IMR-90 (cell line): ENCODE data around the gene ETFA. TPM values are rescaled to one million over a fixed set of nuclear protein-coding genes. Genes with fewer than 3 reads are reported as not detected.

ENCODE experiments used
- ATAC-seq: fragments of 200-7000 bp; cut with Tn5 transposase; 2 replicates; pipeline ENCODE4 v1.9.1; 2020; ENCODE audit warnings: low read depth, mild to moderate bottlenecking, moderate library complexity
- BruUV-seq: library from RNA; stranded (reverse); fragments of 400-500 nt; replicated peaks from 2 replicates; lab custom pipeline; 2021; lab: Mats Ljungman, UMichigan
- CTCF ChIA-PET: fragments of 300-600 bp; formaldehyde crosslinking; extraction: SDS; loops from one replicate; lab custom pipeline; 2021; ENCODE audit warnings: antibody characterized with exemption; lab: Yijun Ruan, JAX
- POLR2A ChIA-PET: fragments of 300-600 bp; sonication (Branson Sonifier 250); formaldehyde crosslinking; loops from one replicate; lab custom pipeline; 2022; ENCODE audit warnings: antibody characterized with exemption; ENCODE audit not compliant: unreplicated experiment; lab: Charles Lee
- DNase-seq: peaks from one replicate; pipeline ENCODE4 v3.0.0; 2013
- H2AFZ ChIP-seq: replicated peaks from 2 replicates; pipeline ENCODE3; 2013; ENCODE audit warnings: low read length, mild to moderate bottlenecking; ENCODE audit not compliant: poor library complexity
- H2AK5ac ChIP-seq: 2 replicates; pipeline ENCODE4 v1.6.1; 2013; ENCODE audit warnings: low read depth, low read length, inconsistent platforms
- H2AK9ac ChIP-seq: replicated peaks from 2 replicates; pipeline ENCODE3; 2013; ENCODE audit warnings: mild to moderate bottlenecking, low read depth, low read length, moderate library complexity; ENCODE audit not compliant: poor library complexity
- H2BK120ac ChIP-seq: 2 replicates; pipeline ENCODE4 v1.6.1; 2013; ENCODE audit warnings: low read depth, low read length, inconsistent platforms
- H2BK15ac ChIP-seq: 3 replicates; pipeline ENCODE4 v1.6.1; 2013; ENCODE audit warnings: low read depth, low read length, inconsistent platforms
- H2BK20ac ChIP-seq: 2 replicates; pipeline ENCODE4 v1.6.1; 2013; ENCODE audit warnings: low read depth, mild to moderate bottlenecking, inconsistent platforms, low read length, moderate library complexity
- H2BK5ac ChIP-seq: 2 replicates; pipeline ENCODE4 v1.6.1; 2013; ENCODE audit warnings: mild to moderate bottlenecking, low read depth, low read length, inconsistent platforms; ENCODE audit not compliant: poor library complexity, severe bottlenecking
- H3K14ac ChIP-seq: replicated peaks from 2 replicates; pipeline ENCODE4 v1.6.1; 2013; ENCODE audit warnings: low read depth, low read length, inconsistent platforms
- H3K18ac ChIP-seq: 2 replicates; pipeline ENCODE4 v1.6.1; 2013; ENCODE audit warnings: low read depth, low read length, control low read depth
- H3K23ac ChIP-seq: 2 replicates; pipeline ENCODE4 v1.6.1; 2013; ENCODE audit warnings: low read depth, low read length, inconsistent platforms
- H3K27ac ChIP-seq: 2 replicates; pipeline ENCODE4 v1.5.1; 2013; ENCODE audit warnings: mild to moderate bottlenecking, control low read depth, low read length; ENCODE audit not compliant: insufficient read depth
- H3K27me3 ChIP-seq: 2 replicates; pipeline ENCODE4 v1.6.1; 2013; ENCODE audit warnings: low read length; ENCODE audit not compliant: control insufficient read depth, insufficient read depth
- H3K36me3 ChIP-seq: 2 replicates; pipeline ENCODE4 v1.6.1; 2013; ENCODE audit warnings: low read length, mixed read lengths; ENCODE audit not compliant: control insufficient read depth, insufficient read depth
- H3K4ac ChIP-seq: 2 replicates; pipeline ENCODE4 v1.6.1; 2013; ENCODE audit warnings: low read depth, low read length, inconsistent platforms
- H3K4me1 ChIP-seq: 2 replicates; pipeline ENCODE4 v1.6.1; 2013; ENCODE audit warnings: low read length, mixed read lengths; ENCODE audit not compliant: control insufficient read depth, insufficient read depth
- H3K4me2 ChIP-seq: 2 replicates; pipeline ENCODE4 v1.6.1; 2013; ENCODE audit warnings: low read depth, mild to moderate bottlenecking, control low read depth, low read length, moderate library complexity
- H3K4me3 ChIP-seq: 2 replicates; pipeline ENCODE4 v1.5.1; 2013; ENCODE audit warnings: low read depth, mild to moderate bottlenecking, control low read depth, low read length, moderate library complexity; ENCODE audit not compliant: insufficient read depth
- H3K56ac ChIP-seq: 2 replicates; pipeline ENCODE4 v1.6.1; 2013; ENCODE audit warnings: low read length, inconsistent platforms; ENCODE audit not compliant: insufficient read depth; ENCODE audit errors: extremely low read depth
- H3K79me1 ChIP-seq, 2 experiments: 2 replicates each; pipeline ENCODE4 v1.6.1; 2013; ENCODE audit warnings: low read length in 2 of 2, inconsistent platforms in 1 of 2, low read depth in 1 of 2
- H3K9ac ChIP-seq: 2 replicates; pipeline ENCODE4 v1.6.1; 2013; ENCODE audit warnings: low read depth, low read length, control low read depth
- H3K9me1 ChIP-seq: 2 replicates; pipeline ENCODE4 v1.6.1; 2013; ENCODE audit warnings: low read length, inconsistent platforms; ENCODE audit not compliant: insufficient read depth
- H3K9me3 ChIP-seq: 2 replicates; pipeline ENCODE4 v1.6.1; 2013; ENCODE audit warnings: low read length; ENCODE audit not compliant: control insufficient read depth, insufficient read depth
- H4K20me1 ChIP-seq: 2 replicates; pipeline ENCODE4 v1.6.1; 2013; ENCODE audit warnings: low read length, inconsistent platforms; ENCODE audit not compliant: insufficient read depth
- H4K5ac ChIP-seq: 2 replicates; pipeline ENCODE4 v1.6.1; 2013; ENCODE audit warnings: mild to moderate bottlenecking, low read depth, low read length, control low read depth
- H4K8ac ChIP-seq, 2 experiments: 2 replicates each; pipeline ENCODE4 v1.6.1; 2013; ENCODE audit warnings: low read depth in 2 of 2, low read length in 2 of 2, control low read depth in 1 of 2, inconsistent platforms in 1 of 2
- H4K91ac ChIP-seq: 2 replicates; pipeline ENCODE4 v1.6.1; 2013; ENCODE audit warnings: low read depth, low read length, inconsistent platforms; ENCODE audit not compliant: insufficient read depth
- CEBPB ChIP-seq: IDR thresholded peaks from 2 replicates; pipeline ENCODE4 v1.6.1; 2012; ENCODE audit warnings: low read depth, low read length, improper control_type of control experiment
- CHD1 ChIP-seq: IDR thresholded peaks from 2 replicates; pipeline ENCODE4 v1.6.1; 2012; ENCODE audit warnings: low read depth, low read length, improper control_type of control experiment
- FOS ChIP-seq: fragments of 150-350 bp; IDR thresholded peaks from 2 replicates; pipeline ENCODE4 v1.6.1; 2016; ENCODE audit warnings: low read depth, low read length
- MAFK ChIP-seq: IDR thresholded peaks from 2 replicates; pipeline ENCODE4 v1.6.1; 2012; ENCODE audit warnings: low read depth, low read length, improper control_type of control experiment
- MAZ ChIP-seq: IDR thresholded peaks from 2 replicates; pipeline ENCODE4 v1.6.1; 2012; ENCODE audit warnings: low read depth, mild to moderate bottlenecking, low read length, improper control_type of control experiment, moderate library complexity, borderline replicate concordance
- MXI1 ChIP-seq: IDR thresholded peaks from 2 replicates; pipeline ENCODE4 v1.6.1; 2012; ENCODE audit warnings: low read depth, mild to moderate bottlenecking, low read length, moderate library complexity, borderline replicate concordance
- POLR2A ChIP-seq: IDR thresholded peaks from 2 replicates; pipeline ENCODE4 v1.6.1; 2012; ENCODE audit warnings: mild to moderate bottlenecking, low read depth, low read length
- RAD21 ChIP-seq: IDR thresholded peaks from 2 replicates; pipeline ENCODE4 v1.6.1; 2012; ENCODE audit warnings: low read length, improper control_type of control experiment
- RCOR1 ChIP-seq: IDR thresholded peaks from 2 replicates; pipeline ENCODE4 v1.6.1; 2012; ENCODE audit warnings: mild to moderate bottlenecking, low read length, improper control_type of control experiment; ENCODE audit not compliant: insufficient replicate concordance
- RFX5 ChIP-seq: IDR thresholded peaks from 2 replicates; pipeline ENCODE4 v1.8.0; 2012; ENCODE audit warnings: low read depth, mild to moderate bottlenecking, low read length, moderate library complexity
- WGBS, 2 experiments: methylation state at CpG; one replicate each; pipeline versions ENCODE4 v1.1.5 to v1.1.7; 2013; ENCODE audit warnings: missing lambda C conversion rate in 2 of 2; ENCODE audit not compliant: insufficient read length in 1 of 2; ENCODE audit errors: extremely low coverage in 2 of 2; 5-methylcytosine and 5-hydroxymethylcytosine counted together
- dilution Hi-C: fragments of 300-500 bp; cut with HindIII; formaldehyde crosslinking; loops from one replicate; pipeline ENCODE4 v1.14.3; 2018; ENCODE audit warnings: low sequenced_read_pairs; ENCODE audit not compliant: unreplicated experiment
- in situ Hi-C: fragments of 300-500 bp; cut with MboI; formaldehyde crosslinking; loops from 3 replicates; pipeline ENCODE4 v1.14.3; 2019; ENCODE audit warnings: low sequenced_read_pairs, inconsistent platforms, mixed read lengths
- intact Hi-C: fragments of 100-400 bp; cut with micrococcal nuclease; formaldehyde crosslinking; loops from 2 replicates; pipeline ENCODE4 v1.10.0; 2022
- polyA plus RNA-seq, 3 experiments: library from polyadenylated mRNA; depleted of rRNA; stranded (reverse); fragments of >200 nt; gene quantifications; 2 replicates each; pipeline ENCODE4 v1.2.3, GENCODE V29; 2012; ENCODE audit warnings: low replicate concordance in 1 of 3
- total RNA-seq: library from RNA; depleted of rRNA; stranded (reverse); fragments of >200 nt; gene quantifications from 2 replicates; pipeline ENCODE4 v1.2.3, GENCODE V29; 2012
- TF ChIP-seq, protein P1 (sequence below): fragments of 150-350 bp; IDR thresholded peaks from 2 replicates; pipeline ENCODE4 v1.6.1; 2016; ENCODE audit warnings: low read depth, mild to moderate bottlenecking, low read length, moderate library complexity, borderline replicate concordance

Gene ETFA
- total and polyA plus RNA-seq, 2 of the 4 experiments (the other 2 are of a cell fraction) = 115 to 172 TPM

DNA sequence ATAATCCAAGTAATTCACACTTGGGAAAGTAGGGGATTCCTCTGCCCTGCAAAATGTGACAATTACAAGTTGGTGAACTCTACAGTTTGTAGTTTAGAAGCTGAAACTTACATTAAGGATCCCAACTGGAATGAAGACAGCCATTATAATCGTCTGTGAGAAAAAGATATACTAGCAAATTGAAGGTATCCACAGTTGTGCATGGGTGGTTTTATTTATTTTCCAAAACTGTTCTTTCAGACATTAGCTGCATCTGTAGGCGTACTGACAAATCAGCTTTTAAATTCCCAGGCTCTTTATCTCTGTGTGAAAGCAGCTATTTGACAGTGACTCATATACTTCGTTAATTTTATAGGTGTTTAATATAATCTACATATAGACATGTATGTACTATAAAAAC, 12.8 kb upstream of the ETFA start (continued):
- no peak for TF ChIP-seq RCOR1

DNA sequence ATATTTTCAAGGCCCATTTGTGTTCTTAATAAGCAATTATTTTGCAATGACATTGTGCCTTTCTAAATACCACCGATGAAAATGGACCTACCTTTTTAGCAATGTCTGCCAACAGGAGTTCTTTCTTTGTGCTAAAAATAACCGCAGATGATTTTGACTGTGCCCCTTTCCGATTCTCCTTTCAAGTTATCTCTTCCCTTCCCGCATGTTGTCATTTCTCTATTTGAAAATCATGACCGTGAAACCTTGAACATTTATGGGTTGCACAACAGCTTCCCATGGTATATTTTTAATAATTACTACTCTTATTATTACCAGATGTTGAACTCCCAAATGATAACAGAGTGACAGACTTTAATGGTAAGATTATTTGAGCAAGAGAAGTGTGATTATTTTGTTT, 10.3 kb upstream of the ETFA start:
- Histone ChIP-seq H2BK5ac (no peak overlapping the region), H3K27ac (no peak overlapping the region), H3K4ac (no peak overlapping the region), H3K4me3 (no peak overlapping the region), H2BK120ac (no peak overlapping the region), H4K91ac (no peak overlapping the region), H2AFZ (no peak overlapping the region), H3K9ac (no peak overlapping the region), H4K20me1 (no peaks in the 10 kb centered on the region), H2AK5ac (no peak overlapping the region), H3K9me3 (no peaks in the 10 kb centered on the region), H2BK15ac (no peak overlapping the region), H3K14ac (no peak overlapping the region), H3K9me1 (no peaks in the 10 kb centered on the region), H4K8ac (no peak overlapping the region), H3K27me3 (peaks cover 18% of the 10 kb centered on the region), H3K79me1 (no peaks in the 10 kb centered on the region), H3K18ac (no peak overlapping the region), H3K56ac (no peak overlapping the region), H2BK20ac (no peak overlapping the region), H3K23ac (no peak overlapping the region), H3K4me1 (no peaks in the 10 kb centered on the region; the same call in 1 of the 2 replicates), H4K5ac (no peak overlapping the region), H3K36me3 (no peaks in the 10 kb centered on the region), H2AK9ac (no peak overlapping the region), H3K4me2 (no peak overlapping the region)
- no peak for DNase-seq
- ChIA-PET CTCF (no interaction called here), POLR2A (no interaction called here)
- intact Hi-C loops = no loop called here
- dilution Hi-C loops = no loop called here
- no TSS peak for BruUV-seq
- 92% methylated on average over 2 of the region's 5 CpGs; no CpG with 5 or more reads in 1 of the 2 experiments for WGBS, 2 experiments
- in situ Hi-C loops = no loop called here
- no peak for ATAC-seq
- no peak for TF ChIP-seq CEBPB
- no peak for TF ChIP-seq MAZ
- no peak for TF ChIP-seq MAFK
- no peak for TF ChIP-seq CHD1
- no peak for TF ChIP-seq RAD21
- no peak for TF ChIP-seq RCOR1
- no peak for TF ChIP-seq RFX5
- TF ChIP-seq MXI1 = no peak
- no peak for TF ChIP-seq POLR2A
- TF ChIP-seq, protein P1, sequence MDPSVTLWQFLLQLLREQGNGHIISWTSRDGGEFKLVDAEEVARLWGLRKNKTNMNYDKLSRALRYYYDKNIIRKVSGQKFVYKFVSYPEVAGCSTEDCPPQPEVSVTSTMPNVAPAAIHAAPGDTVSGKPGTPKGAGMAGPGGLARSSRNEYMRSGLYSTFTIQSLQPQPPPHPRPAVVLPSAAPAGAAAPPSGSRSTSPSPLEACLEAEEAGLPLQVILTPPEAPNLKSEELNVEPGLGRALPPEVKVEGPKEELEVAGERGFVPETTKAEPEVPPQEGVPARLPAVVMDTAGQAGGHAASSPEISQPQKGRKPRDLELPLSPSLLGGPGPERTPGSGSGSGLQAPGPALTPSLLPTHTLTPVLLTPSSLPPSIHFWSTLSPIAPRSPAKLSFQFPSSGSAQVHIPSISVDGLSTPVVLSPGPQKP = no peak
- no peak for TF ChIP-seq FOS
